Left kidney (tissue), 2 donors: ENCODE data around the gene PADI1. TPM values are rescaled to one million over a fixed set of nuclear protein-coding genes. Genes with fewer than 3 reads are reported as not detected.

ENCODE experiments used
- DNase-seq: peaks from one replicate; pipeline ENCODE4 v3.0.0-alpha.2; 2013
- polyA plus RNA-seq: library from polyadenylated mRNA; unstranded; fragments of 120-200 nt; gene quantifications from one replicate; pipeline ENCODE4 v1.2.1, GENCODE V29; 2013; ENCODE audit not compliant: insufficient read length

The PADI1 gene
- polyA plus RNA-seq, 1 donor = 0.10 TPM

- DNase-seq = no peak
These were observed 69.5 kb downstream of the PADI1 start for GRCh38 chr1:17274186-17275170.

GRCh38 chr1:17276568-17276967 lies 71.6 kb downstream of the PADI1 start:
- no peak for DNase-seq

- no peak for DNase-seq
These were observed 72.7 kb downstream of the PADI1 start for GRCh38 chr1:17277511-17278159.

DNA sequence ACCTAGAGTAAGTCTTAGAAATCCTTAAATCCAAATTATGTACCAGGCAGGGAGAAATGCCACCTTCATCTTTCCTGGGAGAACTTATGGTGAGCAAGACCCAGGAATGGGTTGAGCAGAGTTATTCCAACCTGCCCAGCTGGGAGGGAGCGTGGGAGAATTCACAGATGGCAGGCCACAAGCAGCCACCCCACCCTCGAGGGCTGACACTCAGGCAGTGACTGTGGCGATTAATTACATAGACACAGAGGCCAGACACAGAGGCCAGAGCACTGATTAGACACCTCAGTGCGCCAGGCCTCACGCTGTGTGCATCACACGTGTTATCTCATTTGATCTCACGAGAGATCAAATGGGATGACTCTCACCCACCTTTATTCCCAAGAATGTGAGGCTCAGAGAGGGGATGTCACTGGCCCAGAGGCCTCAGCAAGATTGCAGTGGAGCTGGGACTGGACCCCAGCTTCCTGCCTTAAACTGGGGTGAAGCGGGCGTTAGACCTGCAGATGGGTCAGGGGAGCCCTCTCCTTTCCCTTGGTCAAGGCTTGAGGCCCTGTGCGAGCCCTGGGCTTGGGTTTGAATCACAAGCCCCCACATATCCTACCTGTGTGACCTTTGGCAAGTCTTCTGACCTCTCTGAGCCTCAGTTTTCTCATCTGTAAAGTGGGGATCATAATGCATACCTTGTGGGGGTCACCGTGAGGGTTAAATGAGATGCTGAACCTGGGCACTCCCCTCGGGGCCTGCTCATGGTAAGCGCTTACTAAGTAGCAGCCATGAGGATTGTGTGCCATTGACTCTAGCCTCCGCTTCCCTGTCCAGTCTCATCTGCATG lies 74.3 kb downstream of the PADI1 start:
- no peak for DNase-seq

DNA sequence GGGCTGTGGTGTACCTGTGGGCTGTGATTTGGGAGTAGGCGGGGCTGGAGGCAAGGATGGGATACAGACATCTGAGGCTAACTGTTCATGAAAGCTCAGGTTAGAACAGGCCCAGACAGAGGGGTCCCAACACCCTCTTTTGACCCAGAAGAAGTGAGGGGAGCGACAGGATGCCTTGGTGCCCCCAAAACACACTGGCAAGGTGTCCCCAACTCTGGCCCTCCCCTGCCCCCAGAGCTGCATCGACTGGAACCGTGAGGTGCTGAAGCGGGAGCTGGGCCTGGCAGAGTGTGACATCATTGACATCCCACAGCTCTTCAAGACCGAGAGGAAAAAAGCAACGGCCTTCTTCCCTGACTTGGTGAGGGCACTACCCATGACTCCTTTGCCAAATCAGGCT lies 75.5 kb downstream of the PADI1 start:
- no peak for DNase-seq

- DNase-seq = no peak
These were observed 76.0 kb downstream of the PADI1 start for GRCh38 chr1:17280894-17281293.

DNA sequence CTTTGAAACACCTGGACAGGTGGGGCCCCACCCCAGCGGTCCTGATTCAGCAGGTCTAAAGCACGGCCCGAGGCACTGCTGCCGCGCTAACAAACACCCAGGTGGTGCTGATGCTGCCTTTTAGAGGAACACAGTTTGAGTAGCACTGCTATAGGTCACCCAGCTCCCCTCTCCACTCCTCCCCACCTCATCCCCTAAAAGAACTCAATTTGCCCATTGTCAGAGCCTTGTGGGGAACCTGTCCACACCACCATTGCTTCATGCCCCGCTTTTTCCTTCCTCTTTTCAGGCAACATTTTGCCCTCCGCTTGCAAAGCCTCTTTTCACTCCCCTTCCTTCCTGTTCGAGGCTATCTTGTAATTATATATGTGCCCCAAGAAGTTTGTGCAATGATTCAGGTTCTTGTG lies 76.8 kb downstream of the PADI1 start:
- no peak for DNase-seq

- no peak for DNase-seq
These were observed 77.9 kb downstream of the PADI1 start for GRCh38 chr1:17282836-17283235.

DNA sequence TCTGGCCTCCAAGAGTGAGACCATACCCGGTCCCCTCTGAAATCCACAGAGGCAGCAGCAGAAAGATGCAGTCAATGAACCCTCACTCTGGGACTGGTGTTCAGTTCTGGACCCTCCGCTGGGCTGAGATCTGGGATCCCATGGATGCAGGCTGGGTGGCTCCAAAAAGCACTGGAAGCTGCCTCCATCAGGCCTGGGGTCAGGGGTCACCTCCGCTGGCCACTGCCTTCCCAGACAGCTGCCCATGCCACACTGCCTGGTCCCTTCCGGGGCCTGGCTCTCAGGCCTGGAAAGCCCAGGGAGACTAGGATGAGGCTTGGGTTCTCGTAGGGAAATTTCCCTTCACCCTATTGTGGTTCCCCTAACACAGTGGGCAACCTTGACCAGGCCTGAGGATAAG lies 81.7 kb downstream of the PADI1 start:
- DNase-seq = no peak

- no peak for DNase-seq
These were observed 82.3 kb downstream of the PADI1 start for GRCh38 chr1:17287130-17287776.

GRCh38 chr1:17289721-17290120 lies 84.8 kb downstream of the PADI1 start:
- DNase-seq = no peak

- no peak for DNase-seq
These were observed 85.6 kb downstream of the PADI1 start for GRCh38 chr1:17290553-17290952.

- DNase-seq = no peak
These were observed 87.6 kb downstream of the PADI1 start for GRCh38 chr1:17292299-17293160.

- no peak for DNase-seq
These were observed 88.9 kb downstream of the PADI1 start for GRCh38 chr1:17293681-17294425.

- no peak for DNase-seq
These were observed 90.4 kb downstream of the PADI1 start for GRCh38 chr1:17295292-17295691.

Other genes starting within 250 kb of the PADI1 start
- gene MFAP2, start 224.5 kb upstream of the PADI1 start, polyA plus RNA-seq = 180 TPM
- gene ATP13A2, start 193.2 kb upstream of the PADI1 start, polyA plus RNA-seq = 30.4 TPM
- gene SDHB, start 151.1 kb upstream of the PADI1 start, polyA plus RNA-seq = 168 TPM
- gene PADI2, start 85.7 kb upstream of the PADI1 start, polyA plus RNA-seq = 2.7 TPM
- gene PADI3, start 44.0 kb downstream of the PADI1 start, polyA plus RNA-seq = 0.08 TPM
- 0.17 TPM for gene PADI4, start 103.1 kb downstream of the PADI1 start, polyA plus RNA-seq
- not detected for gene PADI6, start 167.1 kb downstream of the PADI1 start, polyA plus RNA-seq
- 99.2 TPM for gene RCC2, start 234.5 kb downstream of the PADI1 start, polyA plus RNA-seq